Measurements from ENCODE around the gene RAB7A. TPM values are rescaled to one million over a fixed set of nuclear protein-coding genes. Genes with fewer than 3 reads are reported as not detected.

Gene RAB7A
- total RNA-seq, 2 experiments from 2014 or later: 297 to 534 TPM

DNA sequence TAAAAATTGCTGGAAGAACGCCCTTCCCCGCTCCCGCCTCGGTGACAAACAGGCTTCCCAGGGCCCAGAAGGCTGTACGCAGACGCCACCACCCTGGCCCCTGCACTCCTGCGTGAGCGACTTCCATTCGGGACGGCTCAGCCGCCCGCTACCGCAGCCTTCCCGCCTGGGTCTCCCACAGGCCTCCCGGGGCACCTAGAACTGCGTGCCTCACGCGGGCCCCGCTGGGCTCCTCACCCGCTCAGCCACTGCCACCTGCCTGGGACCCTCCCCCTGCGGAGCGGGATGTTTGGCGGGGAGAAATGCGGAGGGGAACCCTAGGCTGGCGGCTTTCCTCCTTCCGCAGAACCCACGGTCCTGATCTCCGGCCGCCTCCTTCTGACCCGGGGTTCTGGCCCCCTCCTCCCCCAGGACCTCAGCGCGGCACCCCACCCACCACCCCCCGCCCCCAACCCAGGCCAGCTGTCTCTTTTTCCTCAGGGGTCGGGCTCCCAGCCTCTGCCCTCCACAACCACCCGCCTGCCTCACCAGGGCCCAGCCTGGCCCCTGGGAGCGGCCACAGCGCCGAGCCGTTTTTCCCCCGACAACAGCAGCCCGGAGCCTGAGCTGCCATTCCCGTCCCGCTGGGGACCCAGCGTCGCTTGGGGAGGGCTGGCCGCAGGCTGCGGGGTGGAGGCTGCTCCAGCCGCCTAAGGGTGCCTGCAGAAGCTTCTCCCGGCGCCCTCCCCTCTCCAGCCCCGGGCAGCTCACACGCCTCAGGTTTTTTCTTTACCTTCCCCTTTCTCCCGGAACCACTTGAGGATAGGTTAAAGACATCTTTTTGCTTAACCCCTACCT is 27.6 kb upstream of the RAB7A start:
- intact Hi-C loops (cut with DNase I, micrococcal nuclease): no loop called here
- H3K27me3 Mint-ChIP-seq: no peaks in the 10 kb centered on the region
- DNase-seq (peak; percentile 44), ATAC-seq (peak; percentile 71)
- H3K27ac Mint-ChIP-seq: no peak overlapping the region
- peaks cover 2% of the 10 kb centered on the region for H3K4me1 Mint-ChIP-seq
- H3K4me3 Mint-ChIP-seq: peak overlapping the region; percentile 59
- H3K9me3 Mint-ChIP-seq (ENCODE audit: low read depth): no peaks in the 10 kb centered on the region
- H3K36me3 Mint-ChIP-seq (ENCODE audit: low read depth): no peaks in the 10 kb centered on the region
- CTCF ChIA-PET: interaction anchor here (0.5 to 2.5 kb wide), 3 partner anchors 18 to 585 kb away, joined by 3 to 12 read pairs (median 4); no protein-coding TSS in a partner anchor
- POLR2A ChIA-PET: no interaction called here

DNA sequence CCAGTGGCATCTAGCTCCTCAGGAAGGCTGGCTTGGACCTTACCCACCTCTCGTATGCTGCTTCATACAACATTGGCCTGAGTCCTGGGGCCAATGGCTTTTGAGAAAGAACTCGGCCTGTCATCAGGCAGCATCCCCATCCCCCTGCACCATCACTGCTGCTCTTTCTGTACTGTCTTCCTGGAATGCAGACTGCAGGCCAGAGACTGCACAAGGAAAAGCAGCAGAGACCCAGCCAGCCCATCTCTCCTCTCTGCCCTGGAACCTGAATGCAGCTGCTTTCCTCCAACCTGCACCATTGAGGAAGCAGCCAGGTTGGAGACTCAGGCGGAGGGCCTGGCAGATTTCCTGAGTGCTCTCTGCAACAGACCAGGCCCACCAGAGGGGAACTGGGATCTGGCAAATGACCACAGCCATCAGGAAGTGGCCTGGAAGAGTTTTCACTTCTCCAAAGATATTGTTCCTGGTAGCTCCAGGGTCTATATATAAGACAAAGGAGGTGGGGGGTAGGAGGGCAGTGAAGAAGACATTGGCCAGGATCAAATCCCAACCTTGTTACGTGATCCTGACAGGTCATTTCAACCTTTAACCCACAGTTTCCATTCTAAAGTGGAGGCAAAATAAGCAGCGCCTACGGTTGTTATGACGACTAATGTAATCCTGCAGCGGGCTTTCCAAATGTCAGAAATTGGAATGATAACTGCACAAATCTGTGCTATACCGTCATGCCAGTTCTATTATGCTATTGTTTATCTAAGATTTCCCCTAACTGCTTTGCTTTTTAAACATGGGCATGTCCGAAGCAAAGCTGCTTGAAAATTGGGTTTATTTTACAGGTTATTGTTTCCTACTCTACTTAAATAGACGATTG is 24.4 kb upstream of the RAB7A start:
- DNase-seq (no peak), ATAC-seq (no peak)
- Mint-ChIP-seq H3K36me3 (ENCODE audit: low read depth) (no peaks in the 10 kb centered on the region), H3K27ac (no peak overlapping the region), H3K9me3 (ENCODE audit: low read depth) (no peaks in the 10 kb centered on the region), H3K4me1 (peaks cover 2% of the 10 kb centered on the region), H3K27me3 (no peaks in the 10 kb centered on the region), H3K4me3 (no peak overlapping the region)
- intact Hi-C loops (cut with DNase I, micrococcal nuclease): no loop called here
- ChIA-PET POLR2A (no interaction called here), CTCF (no interaction called here)

DNA sequence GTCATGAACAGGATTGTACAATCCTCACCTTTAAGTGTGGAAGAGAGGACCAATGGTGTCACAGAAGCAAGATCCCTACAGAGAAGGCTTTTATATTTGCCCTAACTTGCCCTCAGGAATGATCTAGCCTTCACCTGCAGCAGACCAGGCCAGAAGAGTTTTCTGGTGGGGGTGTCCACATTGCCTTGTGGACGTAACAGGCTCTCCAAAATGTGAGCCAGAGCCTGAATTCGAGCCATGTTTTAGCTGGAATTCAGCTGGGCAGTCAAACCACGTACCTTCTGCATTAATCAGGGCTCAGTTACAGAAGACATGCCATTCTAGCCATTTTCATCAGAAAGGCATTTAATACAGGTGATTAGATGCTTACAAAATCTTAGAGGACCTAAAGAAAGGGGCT is 23.6 kb upstream of the RAB7A start:
- DNase-seq (no peak), ATAC-seq (no peak)
- Mint-ChIP-seq H3K9me3 (ENCODE audit: low read depth) (no peaks in the 10 kb centered on the region), H3K27me3 (no peaks in the 10 kb centered on the region), H3K36me3 (ENCODE audit: low read depth) (no peaks in the 10 kb centered on the region), H3K27ac (no peak overlapping the region), H3K4me1 (peaks cover 2% of the 10 kb centered on the region), H3K4me3 (no peak overlapping the region)
- intact Hi-C loops (cut with DNase I, micrococcal nuclease): no loop called here
- ChIA-PET POLR2A (no interaction called here), CTCF (no interaction called here)

DNA sequence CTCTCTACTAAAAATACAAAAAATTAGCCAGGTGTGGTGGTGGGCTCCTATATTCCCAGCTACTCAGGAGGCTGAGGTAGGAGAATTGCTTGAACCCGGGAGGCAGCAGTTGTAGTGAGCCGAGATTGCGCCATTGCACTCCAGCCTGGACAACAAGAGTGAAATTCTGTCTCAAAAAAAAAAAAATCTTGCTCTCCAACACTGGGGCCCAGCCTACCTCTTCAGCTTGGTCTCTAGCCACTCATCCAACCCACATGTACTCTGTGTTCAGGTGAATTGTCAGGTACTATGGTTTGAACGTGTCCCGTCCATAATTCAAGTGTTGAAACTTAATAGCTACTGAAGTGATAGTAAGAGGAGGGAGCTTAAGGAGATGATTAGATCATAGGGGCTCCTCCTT is 22.4 kb upstream of the RAB7A start:
- Mint-ChIP-seq H3K9me3 (ENCODE audit: low read depth) (no peaks in the 10 kb centered on the region), H3K4me1 (peaks cover 2% of the 10 kb centered on the region), H3K4me3 (no peak overlapping the region), H3K27me3 (no peaks in the 10 kb centered on the region), H3K27ac (no peak overlapping the region), H3K36me3 (ENCODE audit: low read depth) (no peaks in the 10 kb centered on the region)
- ATAC-seq (no peak), DNase-seq (no peak)
- ChIA-PET POLR2A (interaction anchor here (0.6 kb wide), 1 partner anchor 27 kb away, joined by 3 read pairs; no protein-coding TSS in a partner anchor), CTCF (interaction anchor here (3.6 kb wide), 1 partner anchor 22 kb away, joined by 15 read pairs; no protein-coding TSS in a partner anchor)
- intact Hi-C loops (cut with DNase I, micrococcal nuclease): no loop called here

DNA sequence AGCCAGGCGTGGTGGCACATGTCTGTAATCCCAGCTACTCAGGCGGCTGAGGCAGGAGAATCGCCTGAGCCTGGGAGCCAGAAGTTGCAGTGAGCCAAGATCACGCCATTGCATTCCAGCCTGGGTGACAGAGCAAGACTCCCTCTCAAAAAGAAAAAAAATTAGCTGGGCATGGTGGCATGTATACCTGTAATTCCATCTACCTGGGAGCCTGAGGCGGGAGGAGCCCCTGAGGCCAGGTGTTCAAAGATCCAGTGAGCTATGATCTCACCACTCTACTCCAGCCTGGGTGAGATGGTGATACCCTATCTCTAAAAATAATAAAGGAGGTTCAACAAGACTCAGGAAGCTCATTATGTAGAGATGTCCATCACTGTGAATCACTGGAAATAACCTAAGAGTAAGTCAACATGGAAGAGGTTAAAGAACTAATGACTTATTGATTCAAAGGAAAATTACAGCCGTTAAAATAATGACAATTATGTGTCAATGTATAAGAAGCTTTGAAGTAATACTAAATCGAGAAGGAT is 19.8 kb upstream of the RAB7A start:
- ATAC-seq (no peak), DNase-seq (no peak)
- Mint-ChIP-seq H3K36me3 (ENCODE audit: low read depth) (no peaks in the 10 kb centered on the region), H3K4me1 (no peaks in the 10 kb centered on the region), H3K4me3 (no peak overlapping the region), H3K27ac (no peak overlapping the region), H3K27me3 (no peaks in the 10 kb centered on the region), H3K9me3 (ENCODE audit: low read depth) (no peaks in the 10 kb centered on the region)
- ChIA-PET POLR2A (no interaction called here), CTCF (interaction anchor here (1.7 to 3.6 kb wide), 2 partner anchors 18 to 25 kb away, joined by 3 to 15 read pairs; no protein-coding TSS in a partner anchor)
- intact Hi-C loops (cut with DNase I, micrococcal nuclease): no loop called here

DNA sequence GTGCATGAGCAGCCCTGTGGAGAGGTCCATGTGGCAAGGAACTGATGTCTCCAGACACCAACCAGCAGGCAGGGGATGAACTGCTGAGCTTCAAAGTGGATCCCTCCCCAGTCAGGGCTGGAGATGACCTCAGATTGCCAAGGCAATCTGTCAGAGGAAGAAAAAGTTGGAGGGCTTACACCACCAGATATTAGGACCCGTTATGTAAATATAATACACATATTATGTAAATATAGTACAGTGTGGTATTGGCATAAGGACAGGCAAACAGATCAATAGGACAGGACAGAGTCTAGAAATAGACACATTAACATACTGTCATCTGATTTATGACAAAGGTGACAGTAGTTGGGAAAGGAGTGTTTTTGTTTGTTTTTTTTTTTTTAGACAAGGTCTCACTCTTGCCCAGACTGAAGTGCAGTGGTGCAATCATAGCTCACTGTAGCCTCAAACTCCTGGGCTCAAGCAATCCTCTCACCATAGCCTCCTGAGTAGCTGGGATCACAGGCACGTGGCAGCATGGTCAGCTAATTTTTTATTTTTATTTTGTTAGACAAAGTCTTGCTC is 18.0 kb upstream of the RAB7A start:
- H3K9me3 Mint-ChIP-seq (ENCODE audit: low read depth): no peaks in the 10 kb centered on the region
- POLR2A ChIA-PET: no interaction called here
- ATAC-seq: no peak
- H3K4me1 Mint-ChIP-seq: no peaks in the 10 kb centered on the region
- intact Hi-C loops (cut with DNase I, micrococcal nuclease): no loop called here
- no peaks in the 10 kb centered on the region for H3K27me3 Mint-ChIP-seq
- no peaks in the 10 kb centered on the region for H3K36me3 Mint-ChIP-seq (ENCODE audit: low read depth)
- H3K4me3 Mint-ChIP-seq: no peak overlapping the region
- no peak for DNase-seq
- CTCF ChIA-PET: interaction anchor here (0.7 to 1.2 kb wide), 2 partner anchors 16 to 28 kb away, joined by 3 read pairs; no protein-coding TSS in a partner anchor
- H3K27ac Mint-ChIP-seq: no peak overlapping the region

DNA sequence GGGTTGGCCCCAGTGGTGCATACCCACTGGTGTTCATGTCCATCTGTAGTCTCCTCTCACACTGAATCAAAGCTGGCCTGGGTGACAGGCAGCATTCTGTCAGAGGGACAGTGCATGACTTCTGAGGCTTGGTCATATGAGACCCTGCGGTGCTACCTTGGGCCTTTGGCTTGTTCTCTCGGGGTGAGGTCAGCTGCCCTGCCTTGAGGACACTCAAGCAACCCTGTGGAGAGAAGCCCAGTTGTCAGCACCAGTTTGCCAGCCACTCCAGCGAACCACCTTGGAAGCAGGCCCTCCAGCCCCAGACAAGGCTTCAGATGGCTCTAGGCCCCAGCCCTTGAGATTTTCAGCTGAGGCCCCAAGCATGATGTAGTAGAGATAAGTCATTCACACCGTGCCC is 16.9 kb upstream of the RAB7A start:
- no peak for ATAC-seq
- H3K4me3 Mint-ChIP-seq: no peak overlapping the region
- CTCF ChIA-PET: interaction anchor here (0.9 kb wide), 1 partner anchor 86 kb away, joined by 3 read pairs; no protein-coding TSS in a partner anchor
- no peaks in the 10 kb centered on the region for H3K4me1 Mint-ChIP-seq
- H3K27me3 Mint-ChIP-seq: no peaks in the 10 kb centered on the region
- no peaks in the 10 kb centered on the region for H3K9me3 Mint-ChIP-seq (ENCODE audit: low read depth)
- no peak for DNase-seq
- intact Hi-C loops (cut with DNase I, micrococcal nuclease): no loop called here
- no peak overlapping the region for H3K27ac Mint-ChIP-seq
- no peaks in the 10 kb centered on the region for H3K36me3 Mint-ChIP-seq (ENCODE audit: low read depth)
- POLR2A ChIA-PET: no interaction called here

DNA sequence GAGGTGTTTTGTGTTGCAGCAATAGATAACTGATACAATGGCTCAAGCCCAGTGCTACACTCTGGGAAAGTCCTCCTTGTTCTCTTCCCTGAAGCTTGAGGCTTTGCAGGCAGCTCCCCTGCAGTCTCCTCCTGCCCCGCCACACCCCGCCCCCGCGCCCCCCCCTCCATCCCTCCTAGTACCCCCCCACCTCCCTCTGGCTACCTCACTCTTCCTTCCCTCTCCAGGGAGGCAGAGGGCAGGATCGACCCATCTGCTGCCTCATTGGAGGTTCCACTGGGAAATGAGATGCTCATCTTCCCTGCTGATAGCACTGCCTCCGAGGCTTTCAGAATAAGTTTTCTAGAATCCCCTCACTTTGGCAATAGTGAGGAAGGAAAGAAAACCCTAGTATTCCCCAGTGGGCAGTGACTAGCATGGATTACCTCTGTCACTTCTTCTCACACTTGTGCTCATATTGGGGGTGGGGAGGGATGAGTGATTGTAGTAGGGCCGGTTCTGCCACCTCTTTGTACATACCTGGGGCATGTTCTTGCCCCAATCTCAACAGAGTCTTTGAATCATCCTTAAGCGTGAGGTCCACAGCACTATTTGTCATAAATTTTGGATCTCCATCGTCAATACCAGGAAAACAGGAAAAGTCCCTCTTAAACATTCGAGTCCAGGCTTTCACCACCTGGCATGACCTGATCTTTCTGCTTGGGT is 16.3 kb upstream of the RAB7A start:
- peaks cover 1% of the 10 kb centered on the region for H3K4me1 Mint-ChIP-seq
- H3K36me3 Mint-ChIP-seq (ENCODE audit: low read depth): no peaks in the 10 kb centered on the region
- POLR2A ChIA-PET: no interaction called here
- no peak overlapping the region for H3K27ac Mint-ChIP-seq
- no peaks in the 10 kb centered on the region for H3K27me3 Mint-ChIP-seq
- intact Hi-C loops (cut with DNase I, micrococcal nuclease): no loop called here
- H3K4me3 Mint-ChIP-seq: no peak overlapping the region
- ATAC-seq (no peak), DNase-seq (no peak)
- H3K9me3 Mint-ChIP-seq (ENCODE audit: low read depth): no peaks in the 10 kb centered on the region
- CTCF ChIA-PET: no interaction called here

DNA sequence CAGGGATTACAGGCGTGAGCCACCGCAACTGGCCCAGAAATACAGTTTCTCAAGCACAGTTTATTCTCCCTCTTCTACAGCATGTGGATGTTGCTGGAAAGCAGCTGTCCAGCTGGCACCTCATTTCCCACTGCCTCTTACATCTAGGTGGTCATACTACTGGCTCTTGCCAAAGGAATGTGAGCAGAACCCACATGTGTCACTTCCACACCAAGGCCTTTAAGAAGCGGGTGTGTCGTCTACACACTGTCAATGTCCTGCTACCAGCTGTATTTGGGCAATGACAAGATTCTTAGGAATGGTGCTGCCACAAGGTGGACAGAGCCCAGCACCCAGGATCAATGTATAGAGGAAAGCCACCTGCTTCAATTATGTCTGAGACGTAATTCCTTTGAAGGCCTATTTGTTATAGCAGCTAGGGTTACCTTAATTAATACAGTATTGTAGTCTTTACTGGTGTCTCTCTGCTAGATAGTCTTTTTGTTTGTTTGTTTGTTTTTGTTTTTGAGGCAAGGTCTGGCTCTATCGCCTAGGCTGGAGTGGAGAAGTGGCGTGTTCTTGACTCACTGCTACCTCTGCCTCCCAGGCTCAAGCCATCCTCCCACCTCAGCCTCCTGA is 15.1 kb upstream of the RAB7A start:
- peaks cover 10% of the 10 kb centered on the region for H3K4me1 Mint-ChIP-seq
- H3K4me3 Mint-ChIP-seq: no peak overlapping the region
- intact Hi-C loops (cut with DNase I, micrococcal nuclease): no loop called here
- ATAC-seq: no peak
- no peak for DNase-seq
- H3K27ac Mint-ChIP-seq: no peak overlapping the region
- H3K9me3 Mint-ChIP-seq (ENCODE audit: low read depth): no peaks in the 10 kb centered on the region
- CTCF ChIA-PET: interaction anchor here (0.7 kb wide), 1 partner anchor 11 kb away, joined by 3 read pairs; no protein-coding TSS in a partner anchor
- POLR2A ChIA-PET: interaction anchor here (0.7 kb wide), 2 partner anchors 287 to 605 kb away, joined by 3 to 5 read pairs; a partner anchor contains a TSS
- no peaks in the 10 kb centered on the region for H3K36me3 Mint-ChIP-seq (ENCODE audit: low read depth)
- H3K27me3 Mint-ChIP-seq: no peaks in the 10 kb centered on the region

DNA sequence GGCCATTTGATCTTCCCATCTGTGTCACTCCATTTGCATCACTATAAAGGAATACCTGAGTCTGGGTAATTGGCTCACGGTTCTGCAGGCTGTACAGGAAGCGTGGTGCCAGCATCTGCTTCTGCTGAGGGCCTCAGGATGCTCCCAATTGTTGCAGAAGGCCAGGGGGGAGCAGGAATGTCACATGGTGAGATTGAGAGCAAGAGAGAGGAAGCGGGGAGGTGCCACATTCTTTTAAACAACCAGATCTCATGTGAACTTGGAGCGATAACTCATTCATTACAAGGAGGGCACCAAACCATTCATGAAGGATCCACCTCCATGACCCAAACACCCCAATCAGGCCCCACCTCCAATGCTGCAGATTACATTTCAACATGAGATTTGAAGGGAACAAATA is 13.1 kb upstream of the RAB7A start:
- H3K27me3 Mint-ChIP-seq: no peaks in the 10 kb centered on the region
- CTCF ChIA-PET: no interaction called here
- no peaks in the 10 kb centered on the region for H3K9me3 Mint-ChIP-seq (ENCODE audit: low read depth)
- DNase-seq: no peak
- POLR2A ChIA-PET: no interaction called here
- intact Hi-C loops (cut with DNase I, micrococcal nuclease): no loop called here
- ATAC-seq: no peak
- no peak overlapping the region for H3K4me3 Mint-ChIP-seq
- H3K4me1 Mint-ChIP-seq: peaks cover 13% of the 10 kb centered on the region
- no peak overlapping the region for H3K27ac Mint-ChIP-seq
- no peaks in the 10 kb centered on the region for H3K36me3 Mint-ChIP-seq (ENCODE audit: low read depth)
